Ecto neural progenitor cell (in vitro differentiated cells): ENCODE measurements around the gene PSME2.
A peak's percentile ranks its signal among the peaks of the same experiment; 100 is the strongest.

Experiments used
- DNase-seq: peaks from one replicate; pipeline ENCODE4 v3.0.0-alpha.2; 2018; ENCODE audit warnings: low spot score

PSME2 gene

GRCh38 chr14:24135834-24136683, 10.4 kb downstream of the PSME2 start, which contains the start of gene PSME1:
Gene PSME1, plus strand, starts transcription at chr14:24136194. Its CDS starts 69 bp downstream, at chr14:24136263.
- peak; percentile 93 for DNase-seq

- no peak for DNase-seq
Observed at GRCh38 chr14:24135584-24135833, 10.9 kb downstream of the PSME2 start.

GRCh38 chr14:24133735-24134134, 12.7 kb downstream of the PSME2 start:
- DNase-seq = no peak

GRCh38 chr14:24132976-24133375, 13.4 kb downstream of the PSME2 start:
- DNase-seq = no peak

GRCh38 chr14:24132061-24132685, 14.2 kb downstream of the PSME2 start:
- no peak for DNase-seq

- no peak for DNase-seq
Observed at GRCh38 chr14:24131549-24131966, 14.9 kb downstream of the PSME2 start.

GRCh38 chr14:24130717-24131548, 15.5 kb downstream of the PSME2 start:
- DNase-seq = no peak

GRCh38 chr14:24130380-24130716, 16.1 kb downstream of the PSME2 start, which contains the start of gene FITM1:
Gene FITM1, plus strand, starts transcription at chr14:24130659. Its CDS starts 905 bp downstream, at chr14:24131564.
- DNase-seq = no peak

GRCh38 chr14:24129410-24129998, 16.9 kb downstream of the PSME2 start:
- DNase-seq = no peak

GRCh38 chr14:24127673-24128072, 18.7 kb downstream of the PSME2 start:
- no peak for DNase-seq

- DNase-seq = no peak
Observed at GRCh38 chr14:24126939-24127338, 19.5 kb downstream of the PSME2 start.

GRCh38 chr14:24123424-24124417, 22.7 kb downstream of the PSME2 start:
- DNase-seq = no peak

GRCh38 chr14:24122898-24123297, 23.5 kb downstream of the PSME2 start:
- no peak for DNase-seq

GRCh38 chr14:24122416-24122815, 24.0 kb downstream of the PSME2 start:
- DNase-seq = no peak

- DNase-seq = no peak
Observed at GRCh38 chr14:24121210-24121609, 25.2 kb downstream of the PSME2 start.

- DNase-seq = no peak
Observed at GRCh38 chr14:24119691-24120090, 26.7 kb downstream of the PSME2 start.

- DNase-seq = no peak
Observed at GRCh38 chr14:24117179-24117578, 29.2 kb downstream of the PSME2 start.

GRCh38 chr14:24116128-24116814, 30.1 kb downstream of the PSME2 start:
- no peak for DNase-seq

GRCh38 chr14:24115422-24116127, 30.8 kb downstream of the PSME2 start:
- DNase-seq = no peak
